ENCODE data around the gene VSIG2.

Gene VSIG2

DNA sequence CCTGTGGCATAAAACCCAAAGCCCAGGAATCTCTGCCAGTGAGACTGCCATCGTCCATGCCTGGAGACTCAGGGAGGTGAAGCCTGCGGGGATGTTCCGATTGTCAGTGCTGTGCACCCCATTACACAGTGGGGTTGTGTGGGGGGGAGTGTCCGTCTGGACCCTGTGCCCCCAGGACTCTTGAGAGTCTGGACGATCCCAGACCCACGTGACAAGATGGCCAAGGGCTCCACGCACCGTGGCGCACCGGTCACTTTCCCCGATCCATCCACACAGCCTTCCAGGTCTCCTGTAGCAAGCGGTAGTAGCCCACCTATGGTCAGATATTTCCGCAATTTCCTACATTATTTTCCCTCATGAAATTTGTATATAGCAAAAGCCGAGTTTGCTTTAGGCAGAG is 33.3 kb downstream of the VSIG2 start:
- no peak for DNase-seq

DNA sequence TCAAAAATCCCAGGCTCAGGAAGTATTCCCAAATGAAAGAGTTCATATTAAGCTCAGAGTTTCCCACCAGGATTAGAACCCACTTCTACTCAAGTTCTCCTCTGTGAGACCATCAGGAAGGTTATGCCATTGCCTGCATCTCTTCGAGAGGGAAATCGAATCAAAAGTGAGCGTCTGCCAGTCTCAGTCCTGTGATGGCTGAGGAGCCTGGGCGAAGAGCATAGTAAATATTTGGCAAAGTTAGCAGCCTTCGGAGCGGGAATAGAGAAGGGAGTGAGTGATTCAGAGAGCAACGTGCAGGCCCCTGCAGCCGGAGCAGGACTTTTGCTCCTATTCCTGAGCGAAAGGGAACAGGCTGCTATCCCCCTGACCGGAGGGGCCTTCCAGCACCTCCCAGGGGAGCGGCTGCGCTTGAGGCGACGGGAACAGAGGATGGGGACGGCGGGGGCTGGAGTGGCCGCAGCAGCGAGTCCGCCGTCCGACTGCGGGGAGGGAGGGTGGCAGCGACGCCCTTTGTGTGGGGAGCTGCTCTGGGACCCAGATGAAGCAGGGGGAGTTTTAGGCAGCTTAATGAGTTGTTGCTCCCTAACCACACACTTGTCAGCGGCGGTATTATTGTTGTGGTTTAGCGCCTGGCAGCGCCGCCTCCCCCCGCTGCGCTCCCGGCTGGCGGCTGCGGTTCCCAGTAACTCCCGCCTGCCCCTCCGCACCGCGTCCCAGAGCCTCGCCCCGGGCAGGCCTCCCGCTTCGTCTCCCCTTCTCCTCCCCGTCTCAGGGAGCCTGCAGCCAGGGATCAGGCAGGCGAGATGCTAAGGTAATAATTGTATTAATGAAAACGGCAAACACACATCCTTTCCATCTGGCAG is 34.0 kb downstream of the VSIG2 start:
- peak; percentile 26 for DNase-seq

DNA sequence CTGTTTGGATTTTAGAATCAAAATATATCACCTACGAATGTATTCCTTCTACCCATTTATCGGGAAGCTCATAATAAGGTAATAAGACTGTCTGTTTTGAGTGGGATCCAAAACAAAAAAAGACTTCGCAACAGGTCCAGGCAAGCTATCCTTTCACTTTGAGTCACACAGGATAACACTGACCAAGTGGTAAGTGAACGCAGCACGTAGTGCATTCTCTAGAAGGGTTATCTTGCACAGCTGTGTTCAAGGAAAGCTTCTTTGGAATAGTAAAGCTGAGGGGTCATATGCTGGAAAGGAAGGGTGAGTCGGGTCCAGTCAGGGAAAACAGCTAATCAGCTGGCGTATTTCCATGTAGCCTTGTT is 34.7 kb downstream of the VSIG2 start:
- DNase-seq = no peak

DNA sequence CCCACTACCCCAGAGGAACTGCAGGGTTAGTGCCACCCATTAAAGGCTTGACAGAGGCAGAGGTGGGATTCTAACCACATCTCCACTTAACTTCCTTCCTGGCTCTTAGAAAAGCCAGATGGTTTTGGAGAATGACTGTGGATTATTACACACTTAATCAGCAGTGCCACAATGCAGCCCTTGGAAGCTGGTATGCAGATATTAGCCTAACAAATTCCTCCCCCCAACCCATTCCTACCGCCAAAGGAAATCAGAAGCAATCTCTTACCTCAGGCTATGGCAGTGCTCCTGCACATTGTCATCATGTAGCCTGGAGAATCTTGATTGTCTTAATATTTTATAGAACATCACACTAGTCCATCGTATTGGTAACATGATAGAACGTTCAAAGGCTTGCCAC is 35.5 kb downstream of the VSIG2 start:
- DNase-seq = no peak

DNA sequence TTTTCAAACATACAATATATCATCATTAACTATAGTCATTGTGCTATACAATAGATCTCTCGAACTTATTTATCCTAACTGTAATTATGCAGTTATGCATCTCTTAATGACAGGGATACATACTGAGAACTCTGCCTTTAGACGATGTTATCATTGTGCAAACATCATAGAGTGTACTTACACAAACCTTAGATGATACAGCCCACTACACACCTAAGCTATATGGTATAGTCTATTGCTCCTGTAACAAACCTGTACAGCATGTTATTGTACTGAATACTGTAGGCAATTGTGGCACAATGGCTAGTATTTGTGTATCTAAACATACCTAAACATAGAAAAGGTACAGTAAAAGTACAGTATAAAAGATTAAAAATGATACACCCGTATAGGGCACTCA is 39.7 kb downstream of the VSIG2 start:
- no peak for DNase-seq

DNA sequence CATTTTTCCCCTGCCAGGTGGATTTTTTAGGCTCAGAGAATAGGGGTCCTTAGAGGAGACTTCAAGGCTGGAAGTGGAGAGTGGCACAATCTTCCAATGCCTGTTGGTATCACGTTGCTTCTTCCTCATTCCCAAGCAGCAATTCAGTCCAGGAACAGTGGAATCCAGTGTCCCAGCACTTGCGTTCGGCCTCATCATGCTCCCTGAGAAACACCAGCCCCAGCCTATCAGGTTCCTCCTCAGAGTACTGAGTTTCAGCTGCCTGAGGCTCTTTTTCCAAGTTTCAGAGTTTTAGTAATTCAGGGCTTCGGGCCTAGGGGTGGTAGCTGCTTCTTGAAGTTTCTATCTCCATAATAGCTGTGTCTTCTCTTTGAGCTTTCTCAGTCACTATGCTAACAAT is 44.2 kb downstream of the VSIG2 start:
- DNase-seq = no peak

DNA sequence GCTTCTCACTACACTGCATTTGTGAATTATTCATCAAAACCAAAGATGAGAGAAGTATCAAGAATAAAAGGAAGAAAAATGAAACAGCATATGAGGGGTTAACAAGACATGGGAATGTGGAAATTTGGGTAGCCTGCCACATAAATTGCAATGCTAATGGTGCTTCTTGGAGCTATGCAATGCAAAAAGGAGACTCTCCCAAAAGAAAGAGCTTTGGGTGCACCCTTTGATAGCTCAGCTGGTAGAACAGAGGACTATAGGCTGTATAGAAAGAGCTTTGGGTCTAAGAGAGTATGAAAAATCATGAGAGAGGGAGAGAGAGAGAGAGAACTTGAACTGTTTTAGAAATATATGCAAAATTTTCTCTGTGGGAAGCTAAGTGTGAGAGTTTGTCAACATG is 52.0 kb downstream of the VSIG2 start:
- no peak for DNase-seq

DNA sequence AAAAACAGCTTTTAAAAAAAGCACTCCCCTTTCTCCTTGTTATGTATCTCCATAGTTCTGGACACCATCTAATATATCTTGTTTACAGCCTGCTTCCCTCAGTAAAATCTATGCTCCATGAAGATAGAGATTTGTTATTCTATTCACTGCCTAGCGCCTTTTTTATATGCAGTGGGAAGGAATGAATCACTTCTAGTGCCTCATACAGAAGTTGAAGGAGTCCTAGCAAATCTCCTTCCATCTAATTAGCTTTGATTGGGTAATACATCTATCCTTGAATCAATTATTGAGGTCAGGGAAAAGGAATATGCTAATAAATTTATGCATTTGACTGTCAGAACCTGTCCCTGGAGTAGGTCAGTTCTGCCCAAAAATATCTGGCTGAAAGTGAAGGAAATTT is 52.5 kb downstream of the VSIG2 start:
- DNase-seq = no peak

All from NCI-H146 (cell line).